ENCODE measurements around the gene KIAA1614.
"Not testable (repeated sequence)": the region's sequence is repeated elsewhere in the genome, so short reads cannot be mapped to it uniquely, and the experiment has no call there.

Gene KIAA1614

GRCh38 chr1:180956028-180956640 is 43.4 kb downstream of the KIAA1614 start:
- Histone ChIP-seq H3K9ac (ENCODE audit: low read length) (no peak overlapping the region), H3K9me3 (ENCODE audit: low read length) (no peaks in the 10 kb centered on the region), H3K4me3 (ENCODE audit: low read depth in 1 of 2, low read length in 2 of 2) (no peak overlapping the region), H3K36me3 (ENCODE audit: insufficient read depth, low read length) (no peaks in the 10 kb centered on the region), H3K27me3 (ENCODE audit: control insufficient read depth in 1 of 2, insufficient read depth in 2 of 2, low read length in 2 of 2) (no peaks in the 10 kb centered on the region), H3K27ac (ENCODE audit: low read depth, low read length) (no peak overlapping the region), H3K4me1 (ENCODE audit: insufficient read depth, low read length) (peaks cover 6% of the 10 kb centered on the region)

GRCh38 chr1:180959620-180960019 is 46.9 kb downstream of the KIAA1614 start:
- not testable (repeated sequence) for H3K36me3 ChIP-seq (ENCODE audit: insufficient read depth, low read length); H3K4me3 ChIP-seq (ENCODE audit: low read depth in 1 of 2, low read length in 2 of 2); H3K27ac ChIP-seq (ENCODE audit: low read depth, low read length); H3K4me1 ChIP-seq (ENCODE audit: insufficient read depth, low read length); H3K9me3 ChIP-seq (ENCODE audit: low read length); H3K9ac ChIP-seq (ENCODE audit: low read length); H3K27me3 ChIP-seq (ENCODE audit: control insufficient read depth in 1 of 2, insufficient read depth in 2 of 2, low read length in 2 of 2)

- no peaks in the 10 kb centered on the region for H3K27me3 ChIP-seq (ENCODE audit: control insufficient read depth in 1 of 2, insufficient read depth in 2 of 2, low read length in 2 of 2)
- no peak overlapping the region for H3K27ac ChIP-seq (ENCODE audit: low read depth, low read length)
- no peak overlapping the region for H3K9ac ChIP-seq (ENCODE audit: low read length)
- H3K9me3 ChIP-seq (ENCODE audit: low read length) = no peaks in the 10 kb centered on the region
- no peaks in the 10 kb centered on the region for H3K36me3 ChIP-seq (ENCODE audit: insufficient read depth, low read length)
- no peaks in the 10 kb centered on the region for H3K4me1 ChIP-seq (ENCODE audit: insufficient read depth, low read length)
- H3K4me3 ChIP-seq (ENCODE audit: low read depth in 1 of 2, low read length in 2 of 2) = no peak overlapping the region
Observed at GRCh38 chr1:180961622-180962021, 48.9 kb downstream of the KIAA1614 start.

GRCh38 chr1:180962178-180962577 is 49.5 kb downstream of the KIAA1614 start:
- H3K4me3 ChIP-seq (ENCODE audit: low read depth in 1 of 2, low read length in 2 of 2) = no peak overlapping the region

DNA sequence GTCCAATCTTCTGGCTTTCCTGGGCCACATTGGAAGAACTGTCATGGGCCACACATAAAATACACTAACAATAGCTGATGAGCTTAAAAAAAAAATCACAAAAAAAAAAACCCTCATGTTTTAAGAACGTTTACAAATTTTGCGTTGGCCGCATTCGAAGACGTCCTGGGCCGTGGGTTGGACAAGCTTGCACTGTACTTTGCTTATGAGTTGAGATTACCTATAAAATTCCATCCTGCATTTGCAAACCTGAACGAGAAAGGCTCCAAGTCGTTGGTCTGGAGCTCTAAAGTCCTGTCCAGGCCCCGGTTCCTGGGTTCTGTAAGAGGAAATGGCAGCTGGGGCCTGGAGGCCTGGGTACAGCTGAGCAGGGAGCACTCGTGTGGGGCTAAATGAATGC is 51.4 kb downstream of the KIAA1614 start:
- Histone ChIP-seq H3K9me3 (ENCODE audit: low read length) (no peaks in the 10 kb centered on the region), H3K27ac (ENCODE audit: low read depth, low read length) (no peak overlapping the region), H3K36me3 (ENCODE audit: insufficient read depth, low read length) (no peaks in the 10 kb centered on the region), H3K4me1 (ENCODE audit: insufficient read depth, low read length) (no peaks in the 10 kb centered on the region), H3K4me3 (ENCODE audit: low read depth in 1 of 2, low read length in 2 of 2) (no peak overlapping the region), H3K9ac (ENCODE audit: low read length) (no peak overlapping the region), H3K27me3 (ENCODE audit: control insufficient read depth in 1 of 2, insufficient read depth in 2 of 2, low read length in 2 of 2) (no peaks in the 10 kb centered on the region)

More at GRCh38 chr1:180962178-180962577, 49.5 kb downstream of the KIAA1614 start:
- H3K4me1 ChIP-seq (ENCODE audit: insufficient read depth, low read length) = no peaks in the 10 kb centered on the region
- no peak overlapping the region for H3K9ac ChIP-seq (ENCODE audit: low read length)
- no peaks in the 10 kb centered on the region for H3K27me3 ChIP-seq (ENCODE audit: control insufficient read depth in 1 of 2, insufficient read depth in 2 of 2, low read length in 2 of 2)
- H3K36me3 ChIP-seq (ENCODE audit: insufficient read depth, low read length) = no peaks in the 10 kb centered on the region
- H3K9me3 ChIP-seq (ENCODE audit: low read length) = no peaks in the 10 kb centered on the region
- H3K27ac ChIP-seq (ENCODE audit: low read depth, low read length) = no peak overlapping the region

DNA sequence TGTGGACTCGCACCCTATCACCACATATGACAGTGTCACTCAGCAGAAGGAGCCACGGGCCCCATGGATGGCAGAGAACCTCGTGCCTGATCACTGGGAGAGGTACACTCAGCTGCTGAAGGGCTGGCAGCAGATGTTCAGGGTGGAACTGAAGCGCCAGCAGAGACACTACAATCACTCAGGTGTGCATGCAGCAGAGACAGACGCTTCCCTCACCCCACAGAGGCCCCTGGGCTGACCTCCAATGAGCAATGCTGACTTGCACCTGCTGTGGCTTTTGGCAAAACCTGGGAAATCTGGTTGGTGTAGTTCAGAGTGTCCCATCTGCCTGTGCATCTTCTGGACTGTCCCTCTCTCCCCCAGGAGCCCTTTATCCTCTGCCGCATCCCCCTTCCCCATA is 51.9 kb downstream of the KIAA1614 start:
- H3K36me3 ChIP-seq (ENCODE audit: insufficient read depth, low read length) = no peaks in the 10 kb centered on the region
- H3K4me3 ChIP-seq (ENCODE audit: low read depth in 1 of 2, low read length in 2 of 2) = no peak overlapping the region

GRCh38 chr1:180966312-180966711 is 53.6 kb downstream of the KIAA1614 start:
- Histone ChIP-seq H3K27ac (ENCODE audit: low read depth, low read length) (no peak overlapping the region), H3K4me3 (ENCODE audit: low read depth in 1 of 2, low read length in 2 of 2) (no peak overlapping the region), H3K4me1 (ENCODE audit: insufficient read depth, low read length) (no peaks in the 10 kb centered on the region), H3K27me3 (ENCODE audit: control insufficient read depth in 1 of 2, insufficient read depth in 2 of 2, low read length in 2 of 2) (no peaks in the 10 kb centered on the region), H3K9me3 (ENCODE audit: low read length) (no peaks in the 10 kb centered on the region), H3K9ac (ENCODE audit: low read length) (no peak overlapping the region), H3K36me3 (ENCODE audit: insufficient read depth, low read length) (no peaks in the 10 kb centered on the region)

More for the DNA sequence above, 51.9 kb downstream of the KIAA1614 start:
- H3K27ac ChIP-seq (ENCODE audit: low read depth, low read length) = no peak overlapping the region
- no peaks in the 10 kb centered on the region for H3K4me1 ChIP-seq (ENCODE audit: insufficient read depth, low read length)
- no peaks in the 10 kb centered on the region for H3K9me3 ChIP-seq (ENCODE audit: low read length)
- no peak overlapping the region for H3K9ac ChIP-seq (ENCODE audit: low read length)
- H3K27me3 ChIP-seq (ENCODE audit: control insufficient read depth in 1 of 2, insufficient read depth in 2 of 2, low read length in 2 of 2) = no peaks in the 10 kb centered on the region

DNA sequence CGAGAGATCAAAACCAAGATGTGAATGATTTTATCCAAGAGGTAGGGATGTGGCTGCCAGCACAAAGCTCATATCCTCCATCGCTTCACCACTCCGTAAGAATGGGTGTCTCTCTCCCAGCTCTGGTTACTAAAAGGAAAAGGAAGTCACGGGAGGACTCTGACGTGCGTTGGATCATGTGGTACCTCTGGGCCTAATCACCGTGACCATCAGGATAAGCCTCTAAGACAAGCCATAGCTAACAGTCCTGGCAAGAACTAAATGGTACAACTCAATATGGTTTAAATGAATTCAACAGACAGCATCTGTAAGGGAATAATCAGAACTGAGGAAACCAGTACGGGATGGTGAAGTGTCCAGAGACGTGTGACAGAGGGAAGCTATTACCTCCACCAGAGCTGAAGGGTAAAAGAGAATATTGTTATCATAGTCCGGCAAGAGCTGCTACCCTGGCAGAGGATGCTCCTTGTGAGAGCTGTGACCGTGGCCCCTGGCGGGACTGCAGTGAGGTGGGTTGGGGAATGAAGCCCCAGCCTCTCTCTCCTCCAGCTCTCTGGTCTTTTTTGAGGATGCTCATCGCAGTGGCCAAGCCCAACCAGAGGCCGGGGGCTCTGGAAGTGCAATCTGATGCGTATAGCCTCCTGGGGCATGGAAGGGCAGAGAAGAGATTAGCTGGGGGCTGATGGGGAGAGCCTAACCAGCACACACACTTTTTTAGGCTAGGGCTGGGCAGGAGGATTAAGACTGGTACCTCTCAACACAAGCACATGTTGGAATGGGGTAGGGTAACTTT is 54.2 kb downstream of the KIAA1614 start:
- Histone ChIP-seq H3K9me3 (ENCODE audit: low read length) (no peaks in the 10 kb centered on the region), H3K27me3 (ENCODE audit: control insufficient read depth in 1 of 2, insufficient read depth in 2 of 2, low read length in 2 of 2) (no peaks in the 10 kb centered on the region), H3K9ac (ENCODE audit: low read length) (no peak overlapping the region), H3K4me1 (ENCODE audit: insufficient read depth, low read length) (no peaks in the 10 kb centered on the region), H3K27ac (ENCODE audit: low read depth, low read length) (no peak overlapping the region), H3K4me3 (ENCODE audit: low read depth in 1 of 2, low read length in 2 of 2) (no peak overlapping the region), H3K36me3 (ENCODE audit: insufficient read depth, low read length) (no peaks in the 10 kb centered on the region)

DNA sequence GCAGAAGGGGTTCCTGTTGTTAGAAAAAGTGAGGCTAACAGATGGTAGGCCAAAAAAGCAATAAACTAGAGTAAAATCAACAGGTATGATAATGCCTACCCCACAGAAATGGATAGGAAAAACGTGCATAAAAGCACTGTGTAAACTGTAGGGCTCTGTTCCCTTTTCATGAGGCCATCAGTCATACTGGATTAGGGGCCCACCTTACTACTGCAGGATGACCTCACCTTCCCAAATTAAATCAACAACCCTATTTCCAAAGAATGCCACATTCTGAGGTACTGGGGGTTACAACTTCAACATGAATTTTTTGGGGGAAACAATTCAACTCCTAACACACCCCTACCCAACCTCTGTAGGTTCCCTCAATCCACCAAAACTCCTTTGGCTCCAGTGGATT is 54.9 kb downstream of the KIAA1614 start:
- no peaks in the 10 kb centered on the region for H3K4me1 ChIP-seq (ENCODE audit: insufficient read depth, low read length)
- H3K27me3 ChIP-seq (ENCODE audit: control insufficient read depth in 1 of 2, insufficient read depth in 2 of 2, low read length in 2 of 2) = no peaks in the 10 kb centered on the region
- H3K9ac ChIP-seq (ENCODE audit: low read length) = no peak overlapping the region
- H3K36me3 ChIP-seq (ENCODE audit: insufficient read depth, low read length) = peaks cover 4% of the 10 kb centered on the region
- H3K27ac ChIP-seq (ENCODE audit: low read depth, low read length) = no peak overlapping the region
- H3K9me3 ChIP-seq (ENCODE audit: low read length) = no peaks in the 10 kb centered on the region
- H3K4me3 ChIP-seq (ENCODE audit: low read depth in 1 of 2, low read length in 2 of 2) = no peak overlapping the region

DNA sequence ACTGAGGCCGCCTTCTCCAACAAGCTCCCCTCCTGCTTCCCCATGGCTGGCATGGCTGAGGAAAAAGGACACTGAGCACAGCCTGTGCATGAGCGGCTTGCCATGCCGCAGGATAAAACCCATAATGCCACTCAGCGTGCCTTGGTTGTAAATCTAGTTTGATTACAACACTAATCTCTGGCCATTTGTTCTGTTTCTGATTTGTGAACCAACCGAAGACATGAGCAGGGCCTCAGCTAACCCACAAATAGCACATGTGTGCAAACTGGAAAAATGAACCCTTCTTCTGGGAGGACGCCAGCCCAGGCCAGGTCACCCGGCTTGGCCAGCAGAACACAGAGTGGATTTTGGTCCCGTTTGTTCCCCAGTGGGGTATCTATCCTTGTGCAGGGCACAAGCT is 56.1 kb downstream of the KIAA1614 start:
- H3K27me3 ChIP-seq (ENCODE audit: control insufficient read depth in 1 of 2, insufficient read depth in 2 of 2, low read length in 2 of 2); H3K4me3 ChIP-seq (ENCODE audit: low read depth in 1 of 2, low read length in 2 of 2); H3K4me1 ChIP-seq (ENCODE audit: insufficient read depth, low read length); H3K9ac ChIP-seq (ENCODE audit: low read length); H3K27ac ChIP-seq (ENCODE audit: low read depth, low read length); H3K36me3 ChIP-seq (ENCODE audit: insufficient read depth, low read length); H3K9me3 ChIP-seq (ENCODE audit: low read length): not testable (repeated sequence)

DNA sequence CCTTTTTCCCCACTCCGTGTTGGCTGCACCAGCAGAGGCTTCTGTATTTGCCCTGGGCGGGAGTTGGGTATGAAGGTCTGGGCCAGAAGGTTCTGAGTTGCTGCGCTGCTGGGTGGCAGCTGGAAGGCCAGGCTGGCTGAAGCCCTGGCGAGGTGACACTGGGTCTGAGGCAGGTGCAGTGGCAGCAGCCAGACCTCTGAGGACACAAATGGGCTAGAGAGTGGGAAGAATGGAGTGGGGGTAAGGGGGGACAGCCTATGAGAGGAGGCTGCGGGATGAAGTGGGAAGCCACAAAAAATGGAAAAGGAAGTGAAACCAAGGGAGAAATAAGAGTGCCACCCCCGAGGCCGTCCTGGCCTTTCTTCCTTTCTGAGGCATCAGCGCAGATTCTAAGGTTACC is 56.7 kb downstream of the KIAA1614 start:
- no peak overlapping the region for H3K27ac ChIP-seq (ENCODE audit: low read depth, low read length)

More for the DNA sequence above, 56.7 kb downstream of the KIAA1614 start:
- Histone ChIP-seq H3K4me1 (ENCODE audit: insufficient read depth, low read length) (peaks cover 15% of the 10 kb centered on the region), H3K4me3 (ENCODE audit: low read depth in 1 of 2, low read length in 2 of 2) (no peak overlapping the region), H3K9ac (ENCODE audit: low read length) (no peak overlapping the region), H3K9me3 (ENCODE audit: low read length) (no peaks in the 10 kb centered on the region), H3K36me3 (ENCODE audit: insufficient read depth, low read length) (peaks cover 10% of the 10 kb centered on the region), H3K27me3 (ENCODE audit: control insufficient read depth in 1 of 2, insufficient read depth in 2 of 2, low read length in 2 of 2) (no peaks in the 10 kb centered on the region)
